ENCODE measurements around the gene S100A8.
A peak's percentile ranks its signal among the peaks of the same experiment; 100 is the strongest.
"Not testable (repeated sequence)": the region's sequence is repeated elsewhere in the genome, so short reads cannot be mapped to it uniquely, and the experiment has no call there.

The S100A8 gene

DNA sequence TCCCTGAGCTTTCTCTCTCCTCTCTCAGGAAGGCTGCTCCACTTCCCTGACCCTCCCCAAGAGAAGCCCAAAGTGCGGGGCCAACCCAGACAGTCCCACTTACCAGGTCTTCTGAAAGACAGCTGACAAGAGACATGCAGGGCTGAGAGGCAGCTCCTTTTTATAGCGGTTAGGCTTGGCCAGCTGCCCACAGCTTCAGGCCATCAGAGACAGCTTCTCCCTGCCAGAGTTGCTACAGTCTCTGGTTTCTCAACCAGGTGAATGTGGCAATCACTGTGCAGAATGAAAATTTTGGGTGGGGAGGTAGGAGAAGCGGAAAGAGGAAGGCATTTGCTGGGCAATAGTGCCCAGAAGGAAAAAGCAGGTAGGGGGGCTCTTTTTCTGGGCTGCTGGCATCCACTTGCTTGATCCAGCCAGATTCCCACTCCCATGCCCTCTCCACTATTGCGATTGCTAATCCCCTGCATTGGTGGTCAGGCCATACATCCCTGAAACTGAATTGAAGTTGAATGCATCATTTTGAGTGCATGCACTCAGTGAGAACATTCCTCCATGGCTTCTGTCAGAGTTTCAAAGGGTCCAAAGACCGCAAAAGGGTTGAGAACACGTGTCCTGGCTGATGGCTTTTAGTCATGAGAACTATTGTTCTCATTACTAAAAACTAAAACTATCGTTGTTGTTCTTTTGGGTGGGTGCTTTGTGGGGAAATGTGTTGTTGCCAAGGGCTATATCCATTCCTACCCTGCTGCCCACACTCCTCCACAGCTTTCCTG, at the start of gene S100A8:
Gene S100A8 (minus strand): TSS at position 136 of the 773 bp plus-strand sequence. CDS start 538 bp downstream, outside the sequence.
- no peak for DNase-seq

DNA sequence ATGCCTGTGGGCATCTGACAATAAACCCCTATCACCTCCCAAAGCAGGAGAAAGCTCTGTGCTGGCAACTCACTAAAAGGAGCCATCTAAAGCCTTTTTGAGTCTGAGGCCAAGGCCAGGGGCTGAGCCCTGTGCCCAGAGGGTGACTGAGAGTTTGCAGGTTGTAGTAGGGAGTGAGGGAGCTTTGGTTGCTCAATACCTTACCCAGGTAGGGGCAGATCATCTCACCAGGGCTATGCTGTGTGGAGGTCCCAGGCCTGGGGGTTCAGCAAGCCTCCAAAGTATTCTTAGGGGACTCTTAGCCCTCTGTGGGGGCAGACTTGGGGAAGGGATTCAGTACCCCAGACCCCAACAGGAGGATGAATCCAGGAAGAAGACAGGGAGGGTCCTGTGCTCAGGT, 48.4 kb upstream of the S100A8 start:
- DNase-seq, result no peak

GRCh38 chr1:153438599-153438998, 47.7 kb upstream of the S100A8 start:
- DNase-seq, result no peak

- DNase-seq, result no peak
Measured at GRCh38 chr1:153437236-153437635, 46.4 kb upstream of the S100A8 start.

- DNase-seq, result no peak
Measured at GRCh38 chr1:153434746-153435455, 44.0 kb upstream of the S100A8 start.

DNA sequence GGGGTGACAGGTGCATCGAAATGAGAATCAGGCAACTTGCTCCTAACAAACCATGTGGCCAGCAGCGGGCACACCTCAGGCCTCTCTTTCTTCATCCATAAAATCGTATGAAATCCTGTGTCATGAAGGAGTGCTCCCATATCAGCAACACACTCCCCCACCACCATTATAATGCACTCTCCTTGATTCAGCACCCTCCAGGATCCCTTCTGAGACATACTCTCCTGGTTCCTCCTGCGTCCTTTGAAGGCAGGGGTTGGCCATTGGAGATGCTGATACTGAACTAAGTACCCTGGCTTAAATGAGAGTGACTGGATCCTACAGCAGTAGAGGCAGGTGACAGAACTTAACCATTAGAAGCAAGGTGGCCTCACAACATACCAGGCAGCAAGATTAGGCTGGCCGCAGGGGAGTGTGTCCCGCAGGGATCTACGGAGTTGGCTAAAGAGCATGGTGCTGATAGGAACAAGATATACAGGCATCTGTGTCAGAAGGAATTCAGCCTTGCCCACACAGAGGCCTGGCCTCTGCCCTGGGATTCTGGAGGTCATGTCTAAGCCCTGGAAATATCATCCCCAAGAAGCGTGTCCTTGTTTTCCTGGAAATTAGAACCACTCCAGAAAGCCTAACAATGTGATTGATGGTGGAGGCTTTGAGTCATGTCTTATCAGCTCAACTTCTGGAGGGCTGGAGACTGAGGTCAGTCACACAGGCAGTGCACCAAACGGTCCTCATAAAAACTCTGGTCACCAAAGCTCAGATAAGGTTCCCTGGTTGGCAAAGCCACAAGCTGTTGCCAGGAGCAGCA, 42.2 kb upstream of the S100A8 start:
- DNase-seq, result no peak

DNA sequence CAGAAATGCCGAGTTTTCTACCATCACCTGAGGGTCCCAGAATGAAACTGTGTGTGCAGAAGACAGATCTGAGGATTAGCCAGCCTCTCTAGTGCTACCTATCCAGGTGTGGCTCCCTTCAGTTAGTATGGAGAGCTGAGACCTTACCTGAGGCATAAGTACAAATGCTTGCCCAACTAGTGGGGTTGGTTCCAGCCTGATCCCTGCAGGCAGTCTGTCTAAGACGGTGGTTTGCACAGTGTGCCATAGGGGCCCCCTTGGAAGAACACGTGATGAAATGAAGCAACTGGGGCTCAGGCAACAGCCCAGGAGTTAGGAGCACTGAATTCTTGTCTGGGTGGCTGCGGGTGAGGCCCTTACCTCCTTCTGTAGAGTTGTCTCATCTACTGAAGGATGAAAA, 41.1 kb upstream of the S100A8 start:
- DNase-seq, result no peak

DNA sequence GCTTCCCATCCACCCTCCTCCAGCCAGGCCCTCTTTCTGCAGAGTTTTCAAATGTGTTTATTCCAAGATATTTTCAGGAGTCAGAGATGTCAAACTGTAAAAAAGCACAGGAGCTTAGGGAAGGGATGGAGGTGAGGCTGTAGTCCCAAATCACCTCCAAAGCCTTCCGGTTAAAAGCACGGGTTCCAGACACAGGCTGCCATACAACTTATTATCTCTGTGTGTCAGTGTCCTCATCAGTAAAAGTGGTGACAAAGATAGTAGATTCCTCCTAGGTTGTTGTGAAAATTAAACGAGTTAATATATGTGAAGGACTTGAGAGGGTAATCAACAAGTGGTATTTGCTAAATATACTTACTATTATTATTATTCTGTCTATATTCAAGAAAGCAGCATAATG, 40.6 kb upstream of the S100A8 start:
- no peak for DNase-seq

DNA sequence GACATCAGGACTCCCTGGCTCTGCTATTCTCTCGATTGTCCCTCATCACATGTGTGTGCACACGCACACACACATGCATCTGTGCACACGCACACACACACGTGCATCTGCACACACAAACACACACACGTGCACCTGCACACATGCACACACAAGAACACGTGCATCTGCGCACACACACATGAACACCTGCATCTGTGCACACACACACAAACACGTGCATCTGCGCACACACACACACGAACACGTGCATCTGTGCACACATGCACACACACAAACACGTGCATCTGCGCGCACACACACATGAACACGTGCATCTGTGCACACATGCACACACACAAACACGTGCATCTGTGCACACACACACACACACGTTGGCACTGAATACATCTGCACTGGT, 40.1 kb upstream of the S100A8 start:
- no peak for DNase-seq

GRCh38 chr1:153430561-153430960, 39.7 kb upstream of the S100A8 start:
- no peak for DNase-seq

GRCh38 chr1:153430166-153430553, 39.3 kb upstream of the S100A8 start:
- DNase-seq, result no peak

DNA sequence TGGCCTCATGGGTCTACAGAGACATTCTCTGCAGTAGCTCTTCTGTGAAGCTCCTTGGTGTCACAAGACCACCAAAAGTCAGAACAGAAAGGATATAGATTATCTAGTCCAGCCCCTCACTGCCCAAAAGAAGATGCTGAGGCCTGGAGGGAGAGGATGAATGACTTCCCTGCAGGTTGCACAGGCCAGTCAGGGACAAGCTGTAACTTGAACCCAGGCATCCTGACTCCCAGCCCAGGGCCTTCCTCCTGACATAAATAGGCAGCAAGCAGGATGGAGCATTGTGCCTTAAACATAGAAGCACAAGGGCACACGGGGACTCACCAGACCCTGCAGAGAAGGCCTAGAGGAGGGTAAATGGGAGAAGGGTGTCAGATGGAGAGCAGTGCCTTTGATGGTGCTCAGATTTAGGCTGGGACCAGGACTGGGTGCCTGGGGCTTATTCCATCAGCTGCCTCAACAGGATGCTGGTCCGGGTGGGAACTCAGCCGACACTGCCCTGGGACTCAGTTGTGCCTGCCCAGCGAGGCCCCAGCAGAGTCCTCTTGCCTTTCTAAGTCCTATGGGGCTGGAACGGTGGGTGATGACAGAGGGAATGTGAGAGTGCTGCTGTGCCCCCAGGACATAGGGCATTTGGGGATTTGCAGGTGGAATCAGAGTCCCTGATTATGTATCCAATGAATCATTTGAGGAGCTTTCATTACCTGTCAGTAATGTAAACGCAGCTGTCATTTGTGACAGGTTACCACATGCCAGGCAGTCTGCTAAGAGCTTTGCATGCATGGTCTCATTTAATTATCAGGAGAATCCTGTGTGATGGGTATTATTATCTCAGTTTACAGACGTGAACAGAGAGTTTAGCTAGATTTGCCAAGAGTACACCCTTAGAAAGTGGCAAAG, 38.6 kb upstream of the S100A8 start:
- no peak for DNase-seq

GRCh38 chr1:153428791-153429190, 37.9 kb upstream of the S100A8 start:
- DNase-seq, result no peak

DNA sequence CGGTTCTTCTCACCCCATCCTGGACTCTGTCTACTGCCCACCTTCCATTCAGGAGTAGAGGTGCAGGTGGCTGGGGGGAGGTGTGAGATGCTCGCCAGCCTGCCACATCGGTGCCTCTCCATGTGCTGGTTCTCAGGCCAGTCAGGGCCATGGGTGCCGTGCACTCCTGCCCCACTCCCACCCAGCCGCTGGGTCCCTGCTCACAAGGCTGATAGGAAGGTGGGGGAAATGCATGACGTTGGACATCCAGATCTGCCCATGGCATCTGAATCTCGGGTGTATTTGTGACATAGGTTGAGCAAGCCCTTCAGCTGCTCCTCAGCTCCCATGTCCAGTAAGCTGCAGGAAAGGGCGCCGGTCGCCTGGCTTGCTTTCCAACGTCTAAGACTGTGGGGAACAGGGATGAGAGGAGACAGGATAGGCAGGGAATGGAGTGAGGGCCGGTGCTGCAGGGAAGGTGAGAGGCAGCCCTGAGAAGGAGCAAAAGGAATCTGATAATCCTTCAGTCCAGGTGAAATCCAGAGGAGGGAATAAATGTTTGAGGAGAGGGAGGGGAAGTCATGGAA, 37.3 kb upstream of the S100A8 start:
- no peak for DNase-seq

DNA sequence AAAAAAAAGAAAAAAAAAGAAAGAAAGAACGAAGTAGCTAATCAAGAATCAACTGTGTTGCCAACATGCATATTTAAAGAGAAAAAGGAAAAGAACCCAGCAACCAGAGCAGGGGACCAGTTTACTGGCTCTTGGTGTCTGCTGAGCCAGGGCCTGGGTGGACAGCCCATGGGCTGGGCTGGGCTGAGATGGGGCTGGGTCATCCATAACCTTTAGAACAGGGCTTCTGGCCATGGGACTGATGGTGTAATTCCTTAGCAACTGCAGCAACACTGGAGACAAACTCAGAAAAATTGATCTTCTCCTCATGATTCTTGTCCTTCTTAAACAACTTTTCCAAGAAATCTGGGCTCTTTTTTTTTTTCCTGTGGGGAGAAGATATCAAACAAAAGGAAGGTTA, 35.9 kb upstream of the S100A8 start:
- DNase-seq, result no peak

DNA sequence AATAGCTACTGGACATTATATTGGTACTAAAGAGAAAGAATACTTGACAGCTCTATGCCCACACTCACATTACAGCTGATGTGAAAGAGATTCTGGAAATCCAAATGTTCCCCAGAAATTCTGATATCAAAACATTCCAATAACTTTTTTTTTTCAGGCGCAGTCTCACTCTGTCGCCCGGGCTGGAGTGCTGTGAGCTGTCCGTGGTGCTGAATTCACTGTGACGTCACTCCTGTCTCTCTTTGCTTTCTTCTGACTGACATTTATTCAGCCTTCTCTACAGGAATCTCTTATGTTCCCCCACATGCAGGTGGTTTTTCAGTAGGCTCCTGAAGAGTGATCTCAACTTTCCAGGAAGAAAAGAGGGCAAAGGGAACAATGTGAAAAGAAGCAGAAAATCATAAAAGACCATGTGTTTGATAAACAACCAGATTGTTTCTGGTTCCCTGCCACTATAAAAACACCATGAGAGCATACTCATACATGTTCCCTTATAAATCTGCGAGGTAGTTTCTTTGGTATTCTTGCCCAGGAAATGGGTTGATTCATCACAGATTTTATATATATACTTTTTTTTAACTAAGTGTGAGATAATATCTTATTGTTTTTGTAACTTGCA, 31.7 kb upstream of the S100A8 start:
- peak; percentile 74 to 76 for DNase-seq

DNA sequence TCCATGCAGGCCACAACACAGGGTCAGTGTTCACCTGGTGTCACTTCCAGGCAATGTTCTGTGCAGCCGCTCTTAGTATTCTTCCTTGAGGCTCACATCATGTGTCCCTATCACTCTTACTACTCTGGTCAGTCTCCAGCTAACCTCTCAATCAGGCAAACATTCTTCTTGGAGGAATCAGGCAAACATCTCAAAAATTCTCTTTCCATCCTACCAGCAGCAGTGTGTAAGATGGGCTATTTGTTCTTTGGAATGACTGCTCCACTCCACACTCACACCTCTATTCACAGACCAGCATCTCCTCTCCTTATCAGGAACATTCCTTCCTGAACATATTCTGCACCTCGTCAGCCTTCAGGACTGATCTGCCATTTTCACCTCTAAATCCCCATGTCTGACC, 29.4 kb upstream of the S100A8 start:
- no peak for DNase-seq

DNA sequence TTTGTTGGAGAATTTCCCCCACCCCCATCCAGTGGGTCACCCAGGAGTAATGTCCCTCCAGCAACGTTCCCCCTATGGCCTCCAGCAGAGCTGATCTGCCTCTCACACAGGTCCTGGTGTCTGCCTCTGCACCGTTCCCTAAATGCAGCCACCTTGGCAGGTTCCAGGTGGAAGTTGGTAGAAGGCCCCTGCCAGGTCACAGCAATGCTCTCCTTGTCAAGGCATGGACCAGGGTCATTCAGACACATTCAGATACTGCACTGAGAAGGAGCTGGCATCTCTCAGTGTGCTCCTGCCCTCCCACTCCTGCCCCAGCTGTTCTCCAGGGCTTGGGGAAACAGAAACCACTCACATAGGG, 28.5 kb upstream of the S100A8 start:
- not testable (repeated sequence) for DNase-seq

- DNase-seq, result not testable (repeated sequence)
Measured at GRCh38 chr1:153418758-153419435, 28.0 kb upstream of the S100A8 start.

DNA sequence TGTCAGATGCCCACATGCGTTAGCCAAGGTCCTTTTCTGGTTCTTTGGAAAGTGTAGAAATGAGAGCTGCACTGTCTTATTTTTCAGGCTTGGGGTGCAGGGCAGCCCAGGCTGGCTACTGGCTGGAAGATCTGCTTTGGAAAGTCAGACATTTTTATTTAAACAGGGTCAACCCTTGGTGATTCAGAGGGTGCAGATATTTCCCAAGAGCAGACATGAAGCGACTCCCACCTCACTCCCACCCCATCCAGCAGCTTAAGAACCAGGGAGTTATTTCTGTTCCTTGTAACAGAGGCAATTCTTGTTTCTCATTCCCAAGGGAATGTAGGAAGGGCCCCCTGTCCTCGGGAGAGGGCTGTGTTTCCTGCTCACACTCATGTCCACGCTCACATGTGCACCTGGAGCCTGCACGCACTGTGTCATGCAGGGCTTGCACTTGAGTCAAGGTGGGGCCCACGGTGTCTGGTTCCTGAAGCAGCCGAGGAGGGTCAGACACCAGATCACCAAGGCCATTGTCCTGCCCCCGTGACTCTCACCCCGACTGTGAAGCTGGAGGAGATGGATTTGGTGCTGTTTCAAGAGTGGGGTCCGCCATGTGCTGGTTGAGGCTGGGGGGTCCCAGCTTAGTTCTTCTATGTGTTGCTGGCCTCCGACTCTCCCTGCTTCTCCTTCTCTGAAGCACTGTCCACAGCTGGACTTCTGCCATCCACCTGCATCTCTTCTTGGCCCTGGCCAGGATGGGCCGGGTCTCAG, 26.4 kb upstream of the S100A8 start:
- no peak for DNase-seq

Measured in stimulated activated CD4-positive, alpha-beta T cell treated with anti-CD3 and anti-CD28 coated beads, Interleukin-2, amount 100 ng/mL, for 24 hours (primary cell).